Activated CD4-positive, alpha-beta T cell treated with anti-CD3 and anti-CD28 coated beads for 1 hour (primary cell): Measurements from ENCODE around the gene TBC1D4.

Source experiments
- DNase-seq: peaks from one replicate; pipeline ENCODE4 v3.0.0-alpha.2; 2020

TBC1D4 gene

GRCh38 chr13:75485286-75486062, 3.5 kb upstream of the TBC1D4 start:
- no peak for DNase-seq

- DNase-seq = no peak
These were observed 781 bp upstream of the TBC1D4 start for GRCh38 chr13:75482820-75483079.

- DNase-seq = no peak
These were observed 546 bp downstream of the TBC1D4 start for GRCh38 chr13:75481176-75482069.

GRCh38 chr13:75480671-75481175, 1.2 kb downstream of the TBC1D4 start:
- no peak for DNase-seq

GRCh38 chr13:75479102-75479740, 2.7 kb downstream of the TBC1D4 start:
- no peak for DNase-seq

- no peak for DNase-seq
These were observed 3.3 kb downstream of the TBC1D4 start for GRCh38 chr13:75478659-75479058.

GRCh38 chr13:75474956-75475355, 7.0 kb downstream of the TBC1D4 start:
- DNase-seq = no peak

- DNase-seq = no peak
These were observed 8.5 kb downstream of the TBC1D4 start for GRCh38 chr13:75473468-75473867.

- no peak for DNase-seq
These were observed 11.3 kb downstream of the TBC1D4 start for GRCh38 chr13:75470676-75471075.

GRCh38 chr13:75469047-75469446, 12.9 kb downstream of the TBC1D4 start:
- DNase-seq = no peak

GRCh38 chr13:75468602-75469001, 13.4 kb downstream of the TBC1D4 start:
- DNase-seq = no peak

GRCh38 chr13:75468098-75468497, 13.9 kb downstream of the TBC1D4 start:
- DNase-seq = no peak

- no peak for DNase-seq
These were observed 14.8 kb downstream of the TBC1D4 start for GRCh38 chr13:75467040-75467728.

- DNase-seq = no peak
These were observed 16.7 kb downstream of the TBC1D4 start for GRCh38 chr13:75465236-75465635.

GRCh38 chr13:75461314-75461713, 20.7 kb downstream of the TBC1D4 start:
- no peak for DNase-seq

GRCh38 chr13:75460644-75461043, 21.3 kb downstream of the TBC1D4 start:
- no peak for DNase-seq

GRCh38 chr13:75458696-75459422, 23.1 kb downstream of the TBC1D4 start:
- DNase-seq = no peak

- no peak for DNase-seq
These were observed 26.0 kb downstream of the TBC1D4 start for GRCh38 chr13:75455962-75456361.

- no peak for DNase-seq
These were observed 27.5 kb downstream of the TBC1D4 start for GRCh38 chr13:75454497-75454896.

GRCh38 chr13:75452564-75452963, 29.4 kb downstream of the TBC1D4 start:
- DNase-seq = no peak

GRCh38 chr13:75447493-75447892, 34.5 kb downstream of the TBC1D4 start:
- DNase-seq = no peak

GRCh38 chr13:75446874-75447273, 35.1 kb downstream of the TBC1D4 start:
- DNase-seq = no peak
